HG03469 (cell line): ENCODE data around the gene USP43.
"Not testable (repeated sequence)": the region's sequence is repeated elsewhere in the genome, so short reads cannot be mapped to it uniquely, and the experiment has no call there.

Experiments used
- ATAC-seq: cut with Tn5 transposase; IDR thresholded peaks from one replicate; pipeline ENCODE4 v1.9.1; 2021; ENCODE audit warnings: mild to moderate bottlenecking, moderate library complexity, moderate number of reproducible peaks; ENCODE audit not compliant: unreplicated experiment

USP43 gene

DNA sequence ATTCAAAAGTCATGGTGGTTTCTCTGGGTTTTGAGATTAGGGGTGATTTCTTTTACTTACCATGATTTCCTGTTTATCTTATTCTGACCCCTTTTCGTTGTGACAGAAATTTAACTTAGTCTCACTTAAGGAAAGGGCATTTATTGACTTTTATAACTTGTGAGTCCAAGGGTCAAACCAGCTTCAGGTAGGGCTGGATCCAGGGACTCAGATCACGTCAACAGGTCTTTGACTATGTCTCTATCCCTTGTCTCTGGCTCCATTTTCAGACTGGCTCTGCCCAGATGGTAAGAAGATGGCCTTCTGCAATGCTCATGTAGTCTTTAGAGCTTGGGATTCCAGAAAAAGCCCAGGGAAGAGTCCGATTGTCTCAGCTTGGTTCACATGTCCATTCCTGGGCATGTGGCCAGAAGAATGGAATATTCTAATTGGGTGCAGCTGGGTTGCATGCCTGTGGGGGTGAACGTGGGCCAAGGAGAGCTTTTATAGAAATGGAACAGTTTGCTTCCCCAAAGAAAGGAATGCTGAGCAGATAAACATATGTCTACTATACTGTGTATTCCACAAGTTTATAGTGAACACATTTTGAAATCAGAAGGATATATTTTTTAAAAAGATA is 13.4 kb downstream of the USP43 start:
- no peak for ATAC-seq

- ATAC-seq = no peak
Measured at GRCh38 chr17:9661027-9661426, 15.7 kb downstream of the USP43 start.

GRCh38 chr17:9663511-9663910 is 18.2 kb downstream of the USP43 start:
- ATAC-seq = not testable (repeated sequence)

DNA sequence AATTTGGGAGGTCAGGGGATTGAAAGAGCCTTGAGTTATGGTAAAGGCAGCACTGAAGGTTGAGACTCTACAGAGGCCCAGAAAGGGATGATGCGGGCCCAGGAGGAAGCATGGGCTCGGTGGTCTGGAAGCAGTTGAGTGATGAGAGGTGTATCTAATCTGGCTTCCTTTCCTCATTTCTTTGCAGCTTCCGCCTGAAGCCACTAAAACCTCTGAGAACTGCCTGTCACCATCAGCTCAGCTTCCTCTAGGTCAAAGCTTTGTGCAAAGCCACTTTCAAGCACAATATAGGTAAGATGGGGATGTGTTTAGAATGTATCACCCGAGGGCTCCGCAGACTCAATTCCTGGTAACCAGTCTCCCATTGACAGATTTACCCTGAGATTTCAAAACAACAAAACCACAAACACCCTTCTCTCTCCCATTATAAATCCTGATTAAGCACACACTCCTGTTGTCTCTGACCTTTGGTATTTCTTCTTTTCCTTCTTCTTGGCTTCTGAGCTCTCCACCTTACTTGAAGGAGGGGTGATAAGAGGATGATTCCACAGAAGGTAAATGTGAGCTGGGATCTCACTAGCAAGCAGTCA is 21.2 kb downstream of the USP43 start:
- ATAC-seq = no peak

GRCh38 chr17:9668517-9668916 is 23.2 kb downstream of the USP43 start:
- no peak for ATAC-seq

DNA sequence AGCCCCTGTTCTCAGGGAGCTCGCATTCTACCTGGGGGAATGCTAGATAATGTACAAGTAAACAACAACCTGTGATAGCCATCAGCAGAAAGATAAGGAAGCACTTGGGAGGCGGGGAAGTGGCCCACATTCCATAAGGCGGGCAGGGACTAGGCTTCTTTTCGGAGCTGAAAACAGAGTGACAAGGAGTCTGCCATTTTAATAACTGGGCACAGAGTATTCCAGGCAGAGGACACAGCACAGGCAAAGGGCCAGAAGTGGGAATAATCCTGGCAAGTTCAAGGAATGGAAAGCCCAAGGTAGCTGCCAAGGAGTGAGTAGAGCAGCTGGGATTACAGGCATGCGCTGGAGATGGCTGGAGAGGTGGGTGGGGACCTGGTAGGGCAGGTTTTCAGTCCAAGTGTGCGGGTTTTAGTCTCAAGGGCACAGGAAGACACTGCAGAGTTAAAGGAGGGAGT is 24.3 kb downstream of the USP43 start:
- no peak for ATAC-seq

- no peak for ATAC-seq
Measured at GRCh38 chr17:9670596-9670995, 25.3 kb downstream of the USP43 start.

DNA sequence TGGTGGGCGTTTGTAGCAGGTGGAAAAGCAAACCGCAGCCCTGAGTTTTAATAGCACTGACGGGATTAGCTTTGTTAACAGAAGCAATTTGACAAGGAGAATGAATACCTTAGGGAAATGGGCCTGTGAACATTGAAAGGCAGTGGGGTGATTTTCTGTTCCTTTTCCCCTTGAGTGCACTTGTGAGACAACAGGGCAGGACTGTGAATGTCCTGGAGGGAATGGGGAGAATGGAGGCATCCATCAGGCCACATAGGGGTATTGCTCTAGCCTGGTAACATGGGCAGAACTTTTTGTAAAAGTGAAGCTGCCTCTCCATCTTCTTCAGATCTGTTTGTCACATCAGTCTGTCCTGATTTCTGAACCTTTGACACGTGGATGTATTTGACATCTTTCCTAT is 26.2 kb downstream of the USP43 start:
- ATAC-seq = no peak

DNA sequence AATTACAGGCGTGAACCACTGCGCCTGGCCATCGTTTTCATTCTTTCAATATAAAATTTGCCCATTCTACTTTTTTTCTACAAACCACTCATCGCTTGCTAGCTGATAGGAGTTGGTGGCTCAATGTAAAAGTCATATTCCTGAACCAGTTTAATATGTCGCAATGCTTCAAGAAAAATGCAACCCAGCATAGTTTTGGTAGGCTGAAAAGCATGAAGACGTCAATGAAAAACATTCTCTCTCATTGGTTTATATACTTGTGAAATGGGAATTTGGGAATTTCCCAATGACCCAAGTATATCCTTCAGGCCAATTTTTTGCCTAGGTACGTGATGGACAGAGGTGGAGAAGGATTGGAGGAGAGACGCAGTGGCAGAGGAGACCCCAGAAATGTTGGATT is 26.9 kb downstream of the USP43 start:
- no peak for ATAC-seq

DNA sequence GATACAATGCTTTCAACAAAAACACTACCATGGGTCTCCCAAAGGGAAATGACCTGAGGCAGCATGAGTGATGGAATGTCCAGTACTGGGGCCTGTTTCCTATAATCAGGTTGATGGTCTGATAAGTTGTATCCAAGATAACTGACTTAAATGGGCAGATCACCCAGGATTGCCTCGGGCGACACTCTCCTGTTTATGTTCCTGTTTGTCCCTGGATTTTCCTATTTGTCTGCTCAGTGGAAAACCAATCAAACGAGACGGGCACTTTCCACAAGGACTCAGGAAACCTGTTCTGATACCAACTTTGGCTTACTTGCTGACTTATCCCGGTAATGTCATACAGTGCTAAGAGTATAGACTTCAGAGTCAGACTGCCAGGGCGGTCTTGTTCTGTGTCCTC is 27.4 kb downstream of the USP43 start:
- ATAC-seq = no peak

GRCh38 chr17:9676084-9676483 is 30.8 kb downstream of the USP43 start:
- no peak for ATAC-seq

GRCh38 chr17:9676820-9677310 is 31.5 kb downstream of the USP43 start:
- ATAC-seq = no peak

GRCh38 chr17:9677411-9677810 is 32.1 kb downstream of the USP43 start:
- ATAC-seq = no peak

- no peak for ATAC-seq
Measured at GRCh38 chr17:9677896-9678295, 32.6 kb downstream of the USP43 start.

DNA sequence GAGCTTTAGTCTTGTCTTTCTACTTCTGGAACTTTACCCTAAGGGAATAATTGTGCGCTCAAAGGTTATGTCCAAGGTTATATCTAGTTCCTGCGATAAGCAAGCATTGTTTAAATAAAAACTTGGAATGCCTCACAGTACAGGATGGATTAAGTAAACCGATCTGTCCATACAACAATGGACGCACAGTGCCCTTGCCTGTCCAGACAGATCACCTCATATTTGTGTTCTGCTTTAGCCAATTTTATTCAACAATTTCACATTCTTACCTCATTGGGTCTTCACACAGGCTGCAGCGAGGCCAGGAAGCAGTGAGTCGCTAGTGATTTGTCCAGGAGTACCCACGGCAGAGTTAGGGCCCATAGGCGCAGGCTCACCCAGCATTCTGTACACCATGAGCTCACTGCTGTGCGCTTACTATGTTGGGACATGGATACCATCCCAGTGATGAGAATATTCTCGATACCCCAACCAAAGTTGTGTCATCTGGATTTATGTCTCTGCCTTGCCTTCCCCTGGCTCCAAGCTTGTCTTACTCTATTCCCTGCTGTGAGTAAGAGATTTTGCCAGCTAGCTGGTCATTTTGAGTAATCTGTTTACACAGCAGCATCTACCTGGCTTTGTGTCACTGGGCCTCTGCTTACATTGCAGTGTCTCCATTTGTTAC is 39.8 kb downstream of the USP43 start:
- ATAC-seq = no peak

DNA sequence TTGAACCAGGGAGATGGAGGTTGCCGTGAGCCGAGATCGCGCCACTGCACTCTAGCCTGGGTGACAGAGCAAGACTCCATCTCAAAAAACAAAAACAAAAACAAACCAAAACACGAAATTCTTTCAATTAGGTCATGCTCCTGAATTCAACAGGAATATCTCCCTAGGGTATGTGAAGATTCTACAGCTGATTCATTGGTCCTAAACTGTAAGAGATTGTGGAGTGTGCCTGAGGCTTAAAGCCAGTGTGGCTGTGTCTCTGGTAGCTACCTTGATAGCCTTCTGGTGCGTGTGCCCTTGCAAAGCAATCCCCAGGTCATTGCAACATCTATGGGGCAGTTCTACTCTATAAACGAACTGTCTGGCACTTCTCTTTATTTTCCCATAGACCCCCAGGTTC is 48.4 kb downstream of the USP43 start:
- ATAC-seq = no peak

DNA sequence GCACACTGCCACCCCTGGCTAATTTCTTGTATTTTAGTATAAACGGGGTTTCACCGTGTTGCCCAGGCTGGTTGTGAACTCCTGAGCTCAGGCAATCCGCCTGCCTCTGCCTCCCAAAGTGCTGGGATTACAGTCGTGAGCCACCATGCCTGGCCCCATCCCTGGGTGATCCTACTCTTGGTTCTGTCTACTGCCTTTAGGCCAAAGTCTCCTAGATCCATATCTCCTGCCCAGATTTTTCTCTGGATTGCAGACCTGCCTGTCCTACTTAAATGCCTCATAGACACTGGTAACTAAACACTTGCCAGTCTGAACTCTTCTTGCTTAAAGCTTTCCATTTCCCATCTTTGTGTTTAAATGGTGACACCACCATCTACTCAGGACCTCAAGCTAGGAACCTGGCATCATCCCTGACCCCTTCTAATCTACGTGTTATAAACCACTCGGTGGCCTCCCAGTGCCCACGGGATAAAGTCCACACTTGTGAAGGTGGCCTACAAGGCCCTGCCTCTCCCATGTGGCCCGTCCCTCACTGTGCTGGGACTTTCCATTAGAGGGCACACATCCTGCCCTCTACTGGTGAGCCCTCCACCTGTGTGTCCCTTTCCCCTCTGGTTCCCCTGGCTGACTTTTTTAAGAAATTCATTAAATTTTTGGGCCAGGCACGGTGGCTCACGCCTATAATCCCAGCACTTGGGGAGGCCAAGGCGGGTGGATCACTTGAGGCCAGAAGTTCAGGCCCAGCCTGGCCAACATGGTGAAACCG is 51.1 kb downstream of the USP43 start:
- ATAC-seq = no peak

- no peak for ATAC-seq
Measured at GRCh38 chr17:9700136-9700535, 54.8 kb downstream of the USP43 start.

- no peak for ATAC-seq
Measured at GRCh38 chr17:9700754-9701476, 55.6 kb downstream of the USP43 start.

DNA sequence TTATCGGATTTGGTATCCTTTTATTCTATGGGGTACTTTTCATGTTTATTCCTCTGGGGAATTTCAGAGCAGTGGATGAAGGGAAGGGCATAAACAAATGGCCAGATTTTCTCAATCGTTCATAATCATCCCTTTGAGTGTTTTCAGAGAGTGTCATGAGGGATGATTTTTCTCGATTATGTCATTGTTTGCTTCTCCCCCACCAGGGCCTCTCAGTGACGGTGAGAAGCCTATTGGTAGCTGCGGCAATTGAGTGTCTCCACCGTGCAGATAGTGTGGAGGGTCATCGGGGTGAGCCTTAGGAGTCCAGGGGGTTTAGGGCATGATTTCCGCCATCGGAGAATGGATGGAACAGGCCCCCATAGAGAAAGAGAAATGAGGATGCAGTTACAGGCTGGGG is 57.2 kb downstream of the USP43 start:
- ATAC-seq = no peak
